GM21367 (cell line): Measurements from ENCODE around the gene ZNF689.
"Not testable (repeated sequence)": the region's sequence is repeated elsewhere in the genome, so short reads cannot be mapped to it uniquely, and the experiment has no call there.

ENCODE experiments used
- ATAC-seq: cut with Tn5 transposase; IDR thresholded peaks from one replicate; pipeline ENCODE4 v1.9.1; 2021; ENCODE audit not compliant: unreplicated experiment

ZNF689 gene

DNA sequence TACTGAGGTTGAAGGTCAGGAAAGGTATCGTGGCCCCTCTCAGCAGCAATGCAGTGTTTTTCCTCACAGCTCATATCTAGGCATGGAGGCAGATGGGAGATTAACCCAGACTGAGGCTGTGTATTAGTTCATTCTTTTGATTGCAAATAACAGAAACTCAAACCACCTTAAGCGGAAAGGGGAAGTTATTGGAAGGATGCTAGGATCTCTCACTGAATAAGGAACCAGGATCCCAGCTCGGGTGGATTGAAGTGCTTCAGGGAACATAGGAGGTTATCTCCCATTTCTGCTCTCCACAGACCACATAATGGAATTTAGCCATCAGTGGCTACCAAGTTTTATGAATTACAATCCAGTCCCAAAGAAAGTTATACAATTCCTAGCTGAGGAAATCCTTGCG is 8.2 kb downstream of the ZNF689 start:
- ATAC-seq = no peak

DNA sequence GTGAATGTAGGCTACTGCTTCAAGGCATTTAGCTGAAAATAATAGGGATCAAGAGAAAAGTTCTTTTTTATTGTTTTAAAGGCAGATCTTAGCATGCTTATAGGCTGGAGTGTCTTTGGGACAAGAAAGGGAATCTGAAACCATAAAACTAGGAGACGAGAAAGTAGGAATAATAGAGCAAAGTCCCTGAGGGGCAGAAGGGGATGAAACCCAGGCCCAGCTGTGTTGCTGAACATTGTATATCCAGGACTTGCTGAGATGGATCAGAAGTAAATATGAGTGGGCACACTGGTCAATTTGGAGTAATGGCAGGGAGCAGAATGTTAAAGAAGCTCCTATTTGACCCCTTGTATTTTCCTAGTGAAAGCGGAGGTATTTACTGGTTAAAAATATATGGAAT is 9.3 kb downstream of the ZNF689 start:
- ATAC-seq = no peak

DNA sequence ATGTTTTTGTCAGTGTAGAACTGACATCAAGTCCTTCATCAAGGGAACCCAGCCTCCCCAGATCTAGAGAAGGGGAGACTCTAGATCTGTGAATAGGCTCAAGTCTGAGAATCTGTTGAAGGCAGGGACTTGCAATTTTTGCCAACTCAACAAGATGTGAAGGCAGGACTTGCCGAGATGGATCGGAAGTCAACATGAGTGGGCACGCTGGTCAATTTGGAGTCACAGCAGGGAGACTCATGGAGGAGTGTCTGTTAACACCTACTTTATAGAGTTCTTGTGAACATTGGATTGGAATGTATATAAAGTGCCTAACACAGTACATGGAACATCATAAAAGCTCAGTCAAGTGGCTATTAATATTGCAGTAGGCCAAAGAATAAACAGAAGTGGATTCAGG is 10.0 kb downstream of the ZNF689 start:
- ATAC-seq = no peak

DNA sequence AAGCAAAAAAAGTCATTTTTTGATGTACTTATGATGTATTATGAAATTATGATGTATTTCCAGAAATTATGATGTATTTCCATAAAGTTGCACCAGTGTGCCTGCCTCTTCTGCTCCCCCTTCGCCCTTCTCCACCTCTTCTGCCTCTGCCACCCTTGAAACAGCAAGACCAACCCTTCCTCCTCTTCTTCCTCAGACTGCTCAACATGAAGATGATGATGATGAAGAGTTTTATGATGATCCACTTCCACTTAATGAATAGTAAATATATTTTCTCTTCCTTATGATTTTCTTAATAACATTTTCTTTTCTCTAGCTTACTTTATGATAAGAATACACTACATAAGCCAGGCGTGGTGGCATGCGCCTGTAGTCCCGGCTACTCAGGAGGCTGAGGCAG is 17.3 kb downstream of the ZNF689 start:
- ATAC-seq = no peak

DNA sequence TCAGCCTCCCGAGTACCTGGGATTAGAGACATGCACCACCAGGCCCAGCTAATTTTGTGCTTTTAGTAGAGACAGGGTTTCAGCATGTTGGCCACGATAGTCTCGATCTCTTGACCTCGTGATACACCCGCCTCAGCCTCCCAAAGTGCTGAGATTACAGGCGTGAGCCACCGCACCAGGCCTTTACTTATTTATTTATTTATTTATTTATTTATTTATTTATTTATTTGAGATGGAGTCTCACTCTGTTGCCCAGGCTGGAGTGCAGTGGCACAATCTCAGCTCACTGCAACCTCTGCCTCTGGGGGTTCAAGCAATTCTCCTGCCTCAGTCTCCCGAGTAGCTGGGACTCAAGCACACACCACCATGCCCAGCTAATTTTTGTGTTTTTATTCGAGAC is 19.3 kb downstream of the ZNF689 start:
- ATAC-seq = not testable (repeated sequence)

DNA sequence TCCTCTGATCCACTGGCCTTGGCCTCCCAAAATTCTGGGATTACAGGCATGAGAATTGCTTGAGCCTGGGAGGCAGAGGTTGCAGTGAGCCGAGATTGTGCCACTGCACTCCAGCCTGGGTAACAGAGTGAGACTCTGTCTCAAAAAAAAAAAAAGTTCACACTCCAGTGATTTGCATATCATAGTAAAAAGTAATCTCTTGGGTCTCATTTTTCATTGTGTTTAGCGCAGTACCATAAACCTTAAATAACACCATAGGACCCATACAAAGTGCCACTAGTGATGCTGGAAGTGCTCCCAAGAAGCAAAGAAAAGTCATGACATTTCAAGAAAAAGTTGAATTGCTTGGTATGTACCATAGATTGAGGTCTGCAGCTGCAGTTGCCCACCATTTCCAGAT is 20.6 kb downstream of the ZNF689 start:
- ATAC-seq = not testable (repeated sequence)

DNA sequence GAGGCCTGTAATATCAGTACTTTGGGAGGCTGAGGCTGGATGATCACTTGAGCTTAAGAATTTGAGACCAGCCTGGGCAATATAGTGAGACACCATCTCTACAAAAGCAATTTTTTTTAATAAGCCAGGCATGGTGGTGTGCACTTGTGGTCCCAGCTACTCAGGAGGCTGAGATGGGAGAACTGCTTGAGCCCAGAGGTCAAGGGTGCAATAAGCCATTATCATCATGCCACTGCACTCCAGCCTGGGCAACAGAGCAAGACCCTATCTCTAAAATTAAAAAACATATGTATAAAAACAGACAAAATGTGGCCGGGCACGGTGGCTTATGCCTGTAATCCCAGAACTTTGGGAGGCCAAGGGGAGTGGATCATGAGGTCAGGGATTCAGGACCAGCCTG is 21.5 kb downstream of the ZNF689 start:
- no peak for ATAC-seq

DNA sequence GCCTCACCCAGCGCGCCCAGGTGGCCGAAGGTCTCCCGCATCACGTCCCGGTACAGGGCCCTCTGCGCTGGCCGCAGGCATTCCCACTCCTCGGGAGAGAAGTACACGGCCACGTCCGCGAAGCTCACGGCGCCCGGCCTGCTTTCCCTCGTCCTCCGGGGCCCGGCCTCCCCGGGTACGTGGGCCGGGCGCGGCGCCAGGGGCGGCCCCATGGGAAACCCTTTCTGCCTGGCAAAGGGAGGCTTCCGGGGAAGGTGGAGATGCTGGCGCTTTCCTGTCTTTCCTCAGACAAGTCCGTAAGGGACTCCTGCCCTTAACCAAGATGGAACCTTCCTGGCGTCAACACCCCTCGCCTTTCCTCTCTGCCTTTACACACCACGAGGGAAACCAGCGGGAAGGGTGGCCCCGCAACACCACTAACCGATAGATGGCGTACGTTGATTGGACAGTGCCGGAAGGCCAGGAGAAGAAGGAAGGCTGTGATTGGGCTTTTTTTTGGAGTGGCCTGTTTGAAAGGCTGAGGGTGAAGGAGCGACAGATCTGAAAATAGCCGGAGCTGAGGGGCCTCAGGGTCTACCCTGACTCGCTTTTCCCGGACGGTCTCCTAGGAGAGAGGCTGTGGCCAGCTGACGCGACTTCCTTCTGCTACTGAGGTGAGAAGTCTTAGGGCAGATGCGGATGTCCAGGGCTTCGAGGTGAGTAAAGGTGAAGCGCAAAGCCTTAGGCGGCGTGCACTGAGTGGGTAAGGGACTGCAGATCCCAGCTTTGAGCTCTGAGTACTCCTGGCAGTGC is 24.6 kb downstream of the ZNF689 start, which contains the start of gene ZNF785:
ZNF785 (minus strand) TSS at position 298 of the 792 bp plus-strand sequence; CDS start at position 212, 86 bp downstream.
- peak; percentile 75 for ATAC-seq

DNA sequence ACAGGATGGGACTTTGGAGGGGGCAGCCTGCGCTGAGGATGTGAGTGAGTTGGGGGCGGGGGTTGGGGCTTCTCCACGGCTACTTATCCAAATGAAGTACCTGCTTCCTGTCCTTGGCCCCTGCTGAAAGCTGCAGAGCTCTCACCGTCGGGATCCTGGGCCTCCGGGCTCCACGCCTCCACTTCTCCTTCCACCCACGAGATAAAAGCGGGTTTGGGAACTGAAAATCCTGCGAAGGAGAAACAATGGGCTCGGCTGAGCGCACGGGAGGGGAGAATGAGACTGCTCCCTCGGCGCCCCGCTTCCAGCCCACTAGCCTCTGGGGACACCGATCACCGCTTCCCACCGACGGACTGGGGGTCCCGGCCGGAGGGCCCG is 25.2 kb downstream of the ZNF689 start:
- ATAC-seq = peak; percentile 19

DNA sequence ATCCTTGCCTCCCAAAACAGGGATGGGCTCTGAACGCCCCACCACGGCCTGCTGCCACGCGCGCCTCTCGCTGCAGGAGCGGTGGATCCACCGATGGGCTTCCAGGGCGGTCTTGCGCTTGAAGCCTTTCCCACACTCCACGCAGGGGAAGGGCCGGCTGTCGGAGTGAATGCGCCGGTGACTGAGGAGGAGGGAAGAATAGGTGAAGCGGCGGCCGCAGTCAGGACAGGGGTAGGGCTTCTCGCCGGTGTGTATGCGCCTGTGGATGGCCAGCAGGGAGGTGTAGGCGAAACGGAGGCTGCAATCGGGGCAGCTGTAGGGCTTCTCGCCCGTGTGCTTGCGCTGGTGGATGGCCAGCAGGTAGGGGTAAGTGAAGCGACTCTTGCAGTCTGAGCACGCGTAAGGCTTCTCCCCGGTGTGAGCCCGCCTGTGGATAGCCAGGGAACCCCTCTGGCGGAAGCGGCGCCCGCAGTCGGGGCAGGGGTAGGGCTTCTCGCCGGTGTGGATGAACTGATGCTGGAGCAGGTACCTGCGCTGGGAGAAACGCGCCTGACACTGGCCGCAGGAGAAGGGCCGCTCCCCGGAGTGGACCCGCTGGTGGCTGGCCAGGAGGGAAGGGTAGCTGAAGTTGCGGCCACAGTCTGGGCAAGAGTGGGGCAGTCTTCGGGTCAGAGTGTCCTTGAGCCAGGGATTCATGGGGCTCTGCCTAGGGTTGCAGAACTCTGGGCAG is 27.4 kb downstream of the ZNF689 start:
- no peak for ATAC-seq

DNA sequence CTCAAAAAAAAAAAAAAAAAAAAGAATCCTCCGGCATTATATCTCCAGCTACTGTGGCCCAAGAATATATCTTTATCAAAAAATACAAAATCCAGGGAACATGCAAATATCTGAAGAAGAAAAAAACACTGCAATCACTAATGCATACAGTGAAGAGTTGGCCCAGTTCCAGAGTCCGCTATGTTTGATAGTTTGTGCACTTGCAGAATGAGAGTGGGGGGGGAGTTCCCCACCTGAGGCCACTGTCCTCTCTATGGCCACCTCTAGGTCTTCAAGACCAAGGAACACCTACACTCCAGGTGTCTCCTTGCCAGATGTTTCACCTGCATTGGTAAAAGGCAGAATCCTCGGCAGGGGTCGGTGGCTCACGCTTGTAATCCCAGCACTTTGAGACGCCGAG is 28.7 kb downstream of the ZNF689 start:
- no peak for ATAC-seq

DNA sequence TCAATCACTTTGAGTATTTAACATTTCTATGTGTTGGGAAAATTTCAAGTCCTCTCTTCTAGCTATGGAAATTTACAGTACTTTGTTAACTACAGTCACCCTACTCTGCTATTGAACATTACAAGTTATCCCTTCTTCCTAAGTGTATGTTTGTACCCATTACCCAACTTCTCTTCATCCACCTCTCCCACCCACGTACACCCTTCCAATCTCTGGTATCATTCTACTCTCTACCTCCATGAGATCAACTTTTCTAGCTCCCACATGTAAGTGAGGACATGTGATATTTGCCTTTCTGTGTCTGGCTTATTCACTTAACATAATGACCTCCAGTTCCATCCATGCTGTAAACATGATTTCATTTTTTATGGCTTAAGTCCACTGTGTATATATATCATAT is 35.5 kb downstream of the ZNF689 start:
- no peak for ATAC-seq

DNA sequence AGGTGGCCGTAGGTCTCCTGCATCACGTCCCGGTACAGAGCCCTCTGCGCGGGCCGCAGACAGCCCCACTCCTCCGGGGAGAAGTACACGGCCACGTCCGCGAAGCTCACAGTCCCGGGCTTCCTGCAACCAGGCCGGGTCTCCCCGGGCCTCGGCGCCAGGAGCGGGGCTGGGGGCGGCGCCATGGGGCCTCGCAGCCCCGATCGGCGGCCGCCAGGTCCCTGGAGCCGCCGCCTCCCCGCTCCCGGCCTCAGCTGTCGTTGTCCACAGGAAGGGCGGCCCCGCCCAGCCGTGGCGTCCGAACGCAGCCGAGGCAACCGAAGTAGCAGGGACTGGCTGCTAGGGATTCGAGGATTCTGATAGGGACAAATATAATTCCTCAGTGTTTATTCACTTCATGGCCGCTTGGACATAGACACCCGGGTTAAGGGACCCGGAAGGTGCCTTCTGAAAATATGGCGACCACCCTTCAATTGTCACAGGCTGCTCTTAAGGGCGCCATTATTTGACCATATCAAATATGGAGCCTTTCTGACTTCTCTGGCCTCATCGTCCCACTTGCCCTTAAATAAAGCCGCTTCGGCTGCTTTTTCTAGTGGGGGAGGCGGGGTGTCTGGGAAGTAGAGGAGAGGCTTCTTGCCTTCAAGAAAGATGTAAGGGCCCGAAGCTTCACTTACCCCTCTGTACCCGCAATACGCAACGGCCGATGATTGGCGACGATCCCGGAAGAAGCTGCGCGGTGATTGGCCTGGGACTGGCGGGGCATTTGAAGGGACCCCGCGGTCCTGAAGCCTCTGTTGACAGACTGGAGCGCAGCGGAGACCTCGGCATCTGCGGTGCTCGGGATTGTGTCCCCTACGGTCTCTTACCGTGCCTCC is 38.5 kb downstream of the ZNF689 start, which contains the start of gene ZNF688:
ZNF688 (minus strand) TSS at position 270 of the 878 bp plus-strand sequence; CDS start at position 185, 85 bp downstream.
- ATAC-seq = peak; percentile 58

DNA sequence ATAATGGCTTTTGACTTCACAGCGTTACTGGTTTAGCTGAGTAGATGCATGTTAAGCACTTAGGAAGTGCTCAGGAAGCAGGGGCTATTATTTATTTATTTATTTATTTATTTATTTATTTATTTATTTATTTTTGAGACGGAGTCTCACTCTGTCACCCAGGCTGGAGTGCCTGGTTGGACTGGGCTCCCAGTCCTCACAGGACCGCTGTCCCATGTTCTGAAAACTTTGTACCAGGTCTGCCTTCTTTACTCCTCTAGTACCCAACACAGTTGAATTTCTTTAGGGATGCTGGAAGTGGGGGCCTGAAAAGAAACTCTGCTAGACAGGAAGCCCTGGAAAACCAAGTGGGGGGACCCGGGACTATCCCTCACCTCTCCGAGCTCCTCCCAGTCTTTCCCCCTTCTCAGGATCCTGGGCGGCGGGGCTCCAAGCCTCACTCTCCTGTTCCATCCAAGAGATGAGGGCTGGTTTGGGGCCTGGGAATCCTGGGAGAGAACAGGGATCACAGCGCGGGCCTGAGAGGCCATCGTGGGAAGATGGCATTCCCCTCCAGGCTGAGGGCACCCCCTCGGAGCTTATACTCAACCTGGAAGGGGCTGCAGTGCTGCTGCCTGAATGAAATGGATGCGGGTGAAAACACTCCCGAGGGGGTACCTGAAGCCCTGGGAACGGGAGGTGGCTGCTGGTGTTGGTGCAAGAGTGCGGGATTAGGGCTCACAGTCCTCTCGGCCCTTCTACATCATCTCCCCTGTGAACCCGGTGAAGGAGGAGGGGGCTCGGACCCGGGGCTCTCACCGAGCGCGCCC is 39.3 kb downstream of the ZNF689 start:
- ATAC-seq = no peak

DNA sequence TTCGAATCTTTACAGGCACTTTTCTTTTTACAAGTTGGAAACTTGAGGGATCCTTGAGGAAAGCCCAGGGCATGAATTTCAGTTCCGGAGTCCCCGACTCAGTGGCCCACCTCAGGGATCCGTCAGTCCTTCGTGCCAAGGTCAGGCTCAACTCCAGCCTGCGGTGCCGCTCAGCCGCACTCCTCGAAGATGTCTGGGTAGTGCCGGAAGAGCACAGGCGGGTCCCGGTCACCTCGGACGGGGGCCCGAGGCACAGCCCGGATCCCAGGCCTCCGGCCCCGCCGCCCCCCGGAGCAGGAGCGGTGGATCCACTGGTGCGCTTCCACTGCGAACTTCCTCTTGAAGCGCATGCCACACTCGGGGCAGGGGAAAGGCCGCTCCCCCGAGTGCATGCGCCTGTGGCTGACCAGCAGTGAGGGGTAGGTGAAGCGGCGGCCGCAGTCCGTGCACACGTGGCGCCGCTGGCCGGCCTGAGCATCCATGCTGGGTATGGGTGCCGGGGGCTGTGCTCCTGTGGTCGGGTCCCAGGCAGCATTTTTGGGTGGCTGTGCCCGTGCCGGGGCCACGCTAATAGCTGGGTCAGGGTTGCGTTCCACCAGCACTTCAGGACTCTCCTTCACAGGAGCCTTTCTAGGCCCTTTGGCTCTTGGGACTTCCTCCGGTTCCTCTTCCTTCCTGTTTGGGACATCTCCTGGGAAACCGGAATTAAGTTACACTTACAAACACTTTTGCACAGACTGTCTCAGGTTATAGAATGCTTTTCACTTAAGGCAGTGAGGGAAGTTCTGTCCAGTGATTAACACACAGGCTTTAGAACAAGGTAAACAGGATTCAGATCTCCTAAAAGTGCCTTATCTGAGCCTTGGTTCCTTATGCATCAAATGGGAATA is 40.2 kb downstream of the ZNF689 start:
- no peak for ATAC-seq

DNA sequence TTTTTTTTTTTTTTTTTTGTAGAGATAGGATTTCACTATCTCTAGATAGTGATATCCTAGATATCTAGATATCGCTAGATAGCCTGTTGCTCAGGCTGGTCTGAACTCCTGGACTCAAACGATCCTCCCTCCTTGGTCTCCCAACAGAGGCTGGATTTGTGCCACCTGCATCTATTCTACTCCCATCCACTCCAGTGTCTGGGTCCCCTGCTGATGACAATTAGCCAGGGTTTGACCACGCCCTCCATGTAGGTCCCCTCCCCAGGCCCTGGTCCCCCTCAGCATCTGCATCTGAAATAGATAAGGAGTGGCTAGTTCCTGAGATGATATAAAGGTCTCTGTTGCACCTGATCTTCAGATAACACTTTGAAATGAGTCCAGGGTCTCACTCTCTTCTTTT is 40.9 kb downstream of the ZNF689 start:
- no peak for ATAC-seq

DNA sequence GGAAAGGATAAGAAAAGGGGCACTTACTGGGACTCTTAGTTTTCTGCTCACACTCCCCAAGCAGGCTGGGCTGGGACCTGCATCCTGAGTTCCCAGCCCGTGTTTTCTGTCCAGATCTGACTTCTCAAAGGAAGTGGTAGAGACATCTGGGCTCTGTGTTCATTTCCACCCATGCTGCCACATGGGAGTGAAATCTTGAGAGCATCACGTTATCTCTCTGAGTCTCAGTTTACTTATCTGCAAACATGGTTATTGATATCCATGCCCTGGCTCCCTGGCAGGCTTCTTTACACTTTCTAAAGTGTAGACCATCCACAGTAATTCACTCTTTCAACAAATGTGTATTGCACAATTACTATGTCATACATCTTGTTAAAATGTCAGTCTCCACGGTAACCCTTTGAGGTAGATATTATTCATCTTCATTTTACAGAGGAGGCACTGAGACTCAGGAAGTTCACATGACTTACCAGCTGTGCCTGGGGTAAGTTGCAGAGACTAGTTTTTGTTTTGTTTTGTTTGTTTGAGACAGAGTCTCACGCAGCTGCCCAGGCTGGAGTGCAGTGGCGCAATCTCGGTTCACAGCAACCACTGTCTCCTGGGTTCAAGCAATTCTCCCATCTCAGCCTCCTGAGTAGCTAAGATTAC is 42.1 kb downstream of the ZNF689 start:
- no peak for ATAC-seq

DNA sequence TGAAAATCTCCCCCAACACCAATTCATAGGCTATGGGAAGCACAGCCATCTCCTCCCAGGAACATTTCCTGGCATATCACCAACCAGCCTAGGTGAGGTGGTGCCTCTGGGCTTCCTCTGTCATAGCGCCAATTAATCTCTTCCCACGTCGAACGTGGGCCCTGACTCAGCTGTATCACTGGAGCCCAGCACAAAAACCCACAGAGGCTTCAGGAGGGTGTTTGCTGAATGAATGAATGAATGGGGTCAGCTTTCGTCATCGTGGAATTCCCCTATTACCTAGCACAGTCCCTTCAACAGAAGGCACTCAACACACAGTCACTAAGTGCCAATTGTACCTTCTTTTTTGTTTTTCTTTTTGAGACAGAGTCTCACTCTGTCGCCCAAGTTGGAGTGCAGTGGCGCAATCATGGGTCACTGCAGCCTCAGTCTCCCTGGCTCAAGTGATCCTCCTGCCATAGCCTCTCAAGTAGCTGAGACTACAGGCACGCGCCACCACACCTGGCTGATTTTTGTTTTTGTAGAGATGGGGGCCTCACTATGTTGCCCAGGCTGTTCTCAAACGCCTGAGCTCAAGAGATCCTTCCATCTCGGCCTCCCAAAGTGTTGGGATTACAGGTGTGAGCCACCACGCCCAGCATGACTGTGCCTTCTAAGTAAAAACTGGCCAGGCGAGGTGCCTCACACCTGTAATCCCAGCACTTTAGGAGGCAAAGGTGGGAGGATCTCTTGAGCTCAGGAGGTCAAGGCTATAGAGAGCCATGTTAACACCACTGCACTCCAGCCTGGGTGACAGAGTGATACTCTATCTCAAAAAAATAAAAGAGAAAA is 42.8 kb downstream of the ZNF689 start:
- ATAC-seq = no peak
